ENCODE data around the gene CACNA1A. TPM values are rescaled to one million over a fixed set of nuclear protein-coding genes. Genes with fewer than 3 reads are reported as not detected.
"Not testable (repeated sequence)": the region's sequence is repeated elsewhere in the genome, so short reads cannot be mapped to it uniquely, and the experiment has no call there.

Gene CACNA1A
- total and polyA plus RNA-seq, 9 donors, result 0.58 to 2.8 (median 1.4) TPM

GRCh38 chr19:13260883-13261653 is 245.2 kb downstream of the CACNA1A start:
- Histone ChIP-seq H3K4me1 (ENCODE audit: control insufficient read depth, insufficient read depth, low read length) (no peaks in the 10 kb centered on the region), H3K27me3 (ENCODE audit: control insufficient read depth, insufficient read depth, low read length) (peaks cover 4% of the 10 kb centered on the region), H3K27ac (ENCODE audit: low read length) (no peak overlapping the region), H3K9me3 (replicated peaks; ENCODE audit: control insufficient read depth, low read depth, low read length) (peaks cover 2% of the 10 kb centered on the region), H3K36me3 (ENCODE audit: control insufficient read depth, insufficient read depth, low read length) (no peaks in the 10 kb centered on the region), H3K4me3 (ENCODE audit: low read length) (no peak overlapping the region)
- DNase-seq, result no peak
- WGBS (ENCODE audit: insufficient coverage), result 78% methylated on average over 3 of the region's 9 CpGs

DNA sequence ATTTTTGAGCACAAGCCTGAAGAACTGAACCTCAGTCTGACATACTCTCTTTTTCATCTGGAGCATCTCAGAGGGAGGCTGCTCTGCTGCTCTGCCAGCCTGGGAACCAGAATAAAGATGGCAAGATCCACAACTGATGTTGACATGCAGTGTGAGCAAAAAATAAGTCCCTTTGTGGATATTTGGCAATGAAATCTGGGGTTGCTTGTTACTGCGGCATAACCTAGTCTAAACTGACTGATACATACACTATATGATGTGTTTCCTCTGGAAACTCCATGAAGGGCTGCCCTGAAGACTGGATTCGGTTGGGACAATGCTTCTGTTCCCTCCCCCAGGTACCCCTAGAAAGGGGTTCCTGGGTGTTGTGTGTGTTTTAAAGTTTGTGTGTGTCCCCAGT is 249.4 kb downstream of the CACNA1A start:
- no peak overlapping the region for H3K27ac ChIP-seq (ENCODE audit: low read length)
- no CpG with 5 or more reads among the region's 2 CpGs for WGBS (ENCODE audit: insufficient coverage)
- H3K9me3 ChIP-seq (replicated peaks; ENCODE audit: control insufficient read depth, low read depth, low read length), result peaks cover 2% of the 10 kb centered on the region
- H3K4me3 ChIP-seq (ENCODE audit: low read length), result no peak overlapping the region
- peaks cover 3% of the 10 kb centered on the region for H3K27me3 ChIP-seq (ENCODE audit: control insufficient read depth, insufficient read depth, low read length)
- H3K4me1 ChIP-seq (ENCODE audit: control insufficient read depth, insufficient read depth, low read length), result no peaks in the 10 kb centered on the region
- DNase-seq, result no peak
- H3K36me3 ChIP-seq (ENCODE audit: control insufficient read depth, insufficient read depth, low read length), result no peaks in the 10 kb centered on the region

DNA sequence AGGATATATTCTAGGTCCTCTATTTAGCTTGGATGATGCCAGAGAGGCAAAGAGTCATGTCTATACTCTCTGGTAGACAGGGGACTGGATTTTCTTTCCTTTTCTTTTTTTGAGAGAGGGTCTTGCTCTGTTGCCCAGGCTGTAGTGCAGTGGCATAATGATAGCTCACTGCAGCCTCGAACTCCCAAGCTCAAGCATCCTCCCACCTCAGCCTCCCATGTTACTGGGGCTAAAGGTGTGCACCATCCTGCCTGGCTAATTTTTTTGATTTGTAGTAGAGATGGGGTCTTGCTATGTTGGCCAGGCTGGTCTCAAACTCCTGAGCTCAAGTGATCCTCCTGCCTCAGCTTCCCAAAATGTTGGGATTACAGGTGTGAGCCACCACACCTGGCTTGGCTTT is 249.9 kb downstream of the CACNA1A start:
- not testable (repeated sequence) for H3K27ac ChIP-seq (ENCODE audit: low read length)

GRCh38 chr19:13255719-13256059 is 250.6 kb downstream of the CACNA1A start:
- WGBS (ENCODE audit: insufficient coverage), result 94% methylated on average over 1 of the region's 2 CpGs
- DNase-seq, result no peak
- Histone ChIP-seq H3K27me3 (ENCODE audit: control insufficient read depth, insufficient read depth, low read length) (peaks cover 3% of the 10 kb centered on the region), H3K36me3 (ENCODE audit: control insufficient read depth, insufficient read depth, low read length) (no peaks in the 10 kb centered on the region), H3K27ac (ENCODE audit: low read length) (no peak overlapping the region), H3K9me3 (replicated peaks; ENCODE audit: control insufficient read depth, low read depth, low read length) (peaks cover 2% of the 10 kb centered on the region), H3K4me3 (ENCODE audit: low read length) (no peak overlapping the region), H3K4me1 (ENCODE audit: control insufficient read depth, insufficient read depth, low read length) (no peaks in the 10 kb centered on the region)

More for the DNA sequence above, 249.9 kb downstream of the CACNA1A start:
- not testable (repeated sequence) for H3K27me3 ChIP-seq (ENCODE audit: control insufficient read depth, insufficient read depth, low read length); H3K9me3 ChIP-seq (replicated peaks; ENCODE audit: control insufficient read depth, low read depth, low read length); H3K36me3 ChIP-seq (ENCODE audit: control insufficient read depth, insufficient read depth, low read length); H3K4me3 ChIP-seq (ENCODE audit: low read length); DNase-seq; H3K4me1 ChIP-seq (ENCODE audit: control insufficient read depth, insufficient read depth, low read length)
- no CpG with 5 or more reads among the region's 1 CpG for WGBS (ENCODE audit: insufficient coverage)

DNA sequence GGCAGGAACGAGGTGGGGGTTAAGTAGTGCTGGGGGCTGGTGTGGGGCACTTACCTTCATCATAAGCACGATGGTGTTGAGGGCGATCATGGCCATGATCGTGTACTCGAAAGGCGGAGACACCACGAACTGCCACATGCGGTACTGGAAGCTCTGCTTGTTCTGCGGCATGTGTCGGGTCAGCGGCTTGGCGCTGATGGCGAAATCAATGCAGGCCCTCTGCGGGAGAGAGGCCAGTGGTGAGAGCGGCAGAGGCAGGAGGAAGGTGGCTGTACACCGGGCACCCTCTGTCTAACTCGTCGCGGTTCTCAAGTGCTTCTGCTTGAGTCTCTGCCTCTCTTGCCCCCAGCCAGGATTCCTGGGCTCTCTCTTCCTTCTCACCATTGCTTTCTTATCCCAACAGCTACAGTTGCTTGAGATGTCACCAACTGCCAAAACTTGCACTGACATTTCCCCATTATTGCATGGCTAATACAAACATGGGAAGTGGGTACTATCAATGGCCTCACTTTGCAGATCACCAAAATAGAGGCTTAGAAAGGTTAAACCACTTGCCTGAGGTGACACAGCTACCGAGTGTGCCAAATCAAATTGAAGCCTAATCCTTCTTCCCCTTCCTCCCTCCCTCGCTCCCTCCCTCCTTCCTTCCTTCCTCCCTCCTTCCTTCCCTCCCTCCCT is 251.1 kb downstream of the CACNA1A start:
- no peak for DNase-seq
- no peak overlapping the region for H3K27ac ChIP-seq (ENCODE audit: low read length)
- H3K9me3 ChIP-seq (replicated peaks; ENCODE audit: control insufficient read depth, low read depth, low read length), result peaks cover 2% of the 10 kb centered on the region
- H3K36me3 ChIP-seq (ENCODE audit: control insufficient read depth, insufficient read depth, low read length), result no peaks in the 10 kb centered on the region
- H3K4me1 ChIP-seq (ENCODE audit: control insufficient read depth, insufficient read depth, low read length), result no peaks in the 10 kb centered on the region
- no peak overlapping the region for H3K4me3 ChIP-seq (ENCODE audit: low read length)
- 82% methylated on average over 19 of the region's 21 CpGs for WGBS (ENCODE audit: insufficient coverage)
- H3K27me3 ChIP-seq (ENCODE audit: control insufficient read depth, insufficient read depth, low read length), result peaks cover 3% of the 10 kb centered on the region

GRCh38 chr19:13252569-13253335 is 253.5 kb downstream of the CACNA1A start:
- Histone ChIP-seq H3K4me3 (ENCODE audit: low read length) (no peak overlapping the region), H3K27ac (ENCODE audit: low read length) (no peak overlapping the region), H3K36me3 (ENCODE audit: control insufficient read depth, insufficient read depth, low read length) (no peaks in the 10 kb centered on the region), H3K9me3 (replicated peaks; ENCODE audit: control insufficient read depth, low read depth, low read length) (peaks cover 2% of the 10 kb centered on the region), H3K4me1 (ENCODE audit: control insufficient read depth, insufficient read depth, low read length) (no peaks in the 10 kb centered on the region), H3K27me3 (ENCODE audit: control insufficient read depth, insufficient read depth, low read length) (peaks cover 3% of the 10 kb centered on the region)
- DNase-seq, result no peak
- 85% methylated on average over 4 of the region's 11 CpGs for WGBS (ENCODE audit: insufficient coverage)

- Histone ChIP-seq H3K27ac (ENCODE audit: low read length) (no peak overlapping the region), H3K27me3 (ENCODE audit: control insufficient read depth, insufficient read depth, low read length) (no peaks in the 10 kb centered on the region), H3K36me3 (ENCODE audit: control insufficient read depth, insufficient read depth, low read length) (no peaks in the 10 kb centered on the region), H3K4me3 (ENCODE audit: low read length) (no peak overlapping the region), H3K9me3 (replicated peaks; ENCODE audit: control insufficient read depth, low read depth, low read length) (no peaks in the 10 kb centered on the region), H3K4me1 (ENCODE audit: control insufficient read depth, insufficient read depth, low read length) (no peaks in the 10 kb centered on the region)
- no peak for DNase-seq
- 85% methylated on average over 10 of the region's 12 CpGs for WGBS (ENCODE audit: insufficient coverage)
Observed at GRCh38 chr19:13244920-13245319, 261.4 kb downstream of the CACNA1A start.

- Histone ChIP-seq H3K27me3 (ENCODE audit: control insufficient read depth, insufficient read depth, low read length) (peaks cover 2% of the 10 kb centered on the region), H3K27ac (ENCODE audit: low read length) (no peak overlapping the region), H3K36me3 (ENCODE audit: control insufficient read depth, insufficient read depth, low read length) (no peaks in the 10 kb centered on the region), H3K4me1 (ENCODE audit: control insufficient read depth, insufficient read depth, low read length) (no peaks in the 10 kb centered on the region), H3K9me3 (replicated peaks; ENCODE audit: control insufficient read depth, low read depth, low read length) (peaks cover under 1% of the 10 kb centered on the region), H3K4me3 (ENCODE audit: low read length) (no peak overlapping the region)
- 60% methylated on average over 21 of the region's 25 CpGs for WGBS (ENCODE audit: insufficient coverage)
- DNase-seq, result no peak
Observed at GRCh38 chr19:13241231-13242104, 264.8 kb downstream of the CACNA1A start.

- DNase-seq, result no peak
- WGBS (ENCODE audit: insufficient coverage), result 77% methylated on average over 9 of the region's 9 CpGs
Observed at GRCh38 chr19:13240312-13241022, 265.8 kb downstream of the CACNA1A start.

More at GRCh38 chr19:13240312-13241022, 265.8 kb downstream of the CACNA1A start:
- Histone ChIP-seq H3K4me1 (ENCODE audit: control insufficient read depth, insufficient read depth, low read length) (no peaks in the 10 kb centered on the region), H3K27ac (ENCODE audit: low read length) (no peak overlapping the region), H3K27me3 (ENCODE audit: control insufficient read depth, insufficient read depth, low read length) (peaks cover 2% of the 10 kb centered on the region), H3K9me3 (replicated peaks; ENCODE audit: control insufficient read depth, low read depth, low read length) (peaks cover 9% of the 10 kb centered on the region), H3K36me3 (ENCODE audit: control insufficient read depth, insufficient read depth, low read length) (no peaks in the 10 kb centered on the region), H3K4me3 (ENCODE audit: low read length) (no peak overlapping the region)

Measured in muscle of leg (tissue), 11 donors.